IMR-90 (cell line): ENCODE measurements around the gene CD9. TPM values are rescaled to one million over a fixed set of nuclear protein-coding genes. Genes with fewer than 3 reads are reported as not detected.
A peak's percentile ranks its signal among the peaks of the same experiment; 100 is the strongest.

Experiments
- ATAC-seq: fragments of 200-7000 bp; cut with Tn5 transposase; 2 replicates; pipeline ENCODE4 v1.9.1; 2020; ENCODE audit warnings: low read depth, mild to moderate bottlenecking, moderate library complexity
- BruUV-seq: library from RNA; stranded (reverse); fragments of 400-500 nt; replicated peaks from 2 replicates; lab custom pipeline; 2021; lab: Mats Ljungman, UMichigan
- CTCF ChIA-PET: fragments of 300-600 bp; formaldehyde crosslinking; extraction: SDS; loops from one replicate; lab custom pipeline; 2021; ENCODE audit warnings: antibody characterized with exemption; lab: Yijun Ruan, JAX
- POLR2A ChIA-PET: fragments of 300-600 bp; sonication (Branson Sonifier 250); formaldehyde crosslinking; loops from one replicate; lab custom pipeline; 2022; ENCODE audit warnings: antibody characterized with exemption; ENCODE audit not compliant: unreplicated experiment; lab: Charles Lee
- DNase-seq: peaks from one replicate; pipeline ENCODE4 v3.0.0; 2013
- H2AFZ ChIP-seq: replicated peaks from 2 replicates; pipeline ENCODE3; 2013; ENCODE audit warnings: low read length, mild to moderate bottlenecking; ENCODE audit not compliant: poor library complexity
- H2AK5ac ChIP-seq: 2 replicates; pipeline ENCODE4 v1.6.1; 2013; ENCODE audit warnings: low read depth, low read length, inconsistent platforms
- H2AK9ac ChIP-seq: replicated peaks from 2 replicates; pipeline ENCODE3; 2013; ENCODE audit warnings: mild to moderate bottlenecking, low read depth, low read length, moderate library complexity; ENCODE audit not compliant: poor library complexity
- H2BK120ac ChIP-seq: 2 replicates; pipeline ENCODE4 v1.6.1; 2013; ENCODE audit warnings: low read depth, low read length, inconsistent platforms
- H2BK15ac ChIP-seq: 3 replicates; pipeline ENCODE4 v1.6.1; 2013; ENCODE audit warnings: low read depth, low read length, inconsistent platforms
- H2BK20ac ChIP-seq: 2 replicates; pipeline ENCODE4 v1.6.1; 2013; ENCODE audit warnings: low read depth, mild to moderate bottlenecking, inconsistent platforms, low read length, moderate library complexity
- H2BK5ac ChIP-seq: 2 replicates; pipeline ENCODE4 v1.6.1; 2013; ENCODE audit warnings: mild to moderate bottlenecking, low read depth, low read length, inconsistent platforms; ENCODE audit not compliant: poor library complexity, severe bottlenecking
- H3K14ac ChIP-seq: replicated peaks from 2 replicates; pipeline ENCODE4 v1.6.1; 2013; ENCODE audit warnings: low read depth, low read length, inconsistent platforms
- H3K18ac ChIP-seq: 2 replicates; pipeline ENCODE4 v1.6.1; 2013; ENCODE audit warnings: low read depth, low read length, control low read depth
- H3K23ac ChIP-seq: 2 replicates; pipeline ENCODE4 v1.6.1; 2013; ENCODE audit warnings: low read depth, low read length, inconsistent platforms
- H3K27ac ChIP-seq: 2 replicates; pipeline ENCODE4 v1.5.1; 2013; ENCODE audit warnings: mild to moderate bottlenecking, control low read depth, low read length; ENCODE audit not compliant: insufficient read depth
- H3K27me3 ChIP-seq: 2 replicates; pipeline ENCODE4 v1.6.1; 2013; ENCODE audit warnings: low read length; ENCODE audit not compliant: control insufficient read depth, insufficient read depth
- H3K36me3 ChIP-seq: 2 replicates; pipeline ENCODE4 v1.6.1; 2013; ENCODE audit warnings: low read length, mixed read lengths; ENCODE audit not compliant: control insufficient read depth, insufficient read depth
- H3K4ac ChIP-seq: 2 replicates; pipeline ENCODE4 v1.6.1; 2013; ENCODE audit warnings: low read depth, low read length, inconsistent platforms
- H3K4me1 ChIP-seq: 2 replicates; pipeline ENCODE4 v1.6.1; 2013; ENCODE audit warnings: low read length, mixed read lengths; ENCODE audit not compliant: control insufficient read depth, insufficient read depth
- H3K4me2 ChIP-seq: 2 replicates; pipeline ENCODE4 v1.6.1; 2013; ENCODE audit warnings: low read depth, mild to moderate bottlenecking, control low read depth, low read length, moderate library complexity
- H3K4me3 ChIP-seq: 2 replicates; pipeline ENCODE4 v1.5.1; 2013; ENCODE audit warnings: low read depth, mild to moderate bottlenecking, control low read depth, low read length, moderate library complexity; ENCODE audit not compliant: insufficient read depth
- H3K56ac ChIP-seq: 2 replicates; pipeline ENCODE4 v1.6.1; 2013; ENCODE audit warnings: low read length, inconsistent platforms; ENCODE audit not compliant: insufficient read depth; ENCODE audit errors: extremely low read depth
- H3K79me1 ChIP-seq, 2 experiments: 2 replicates each; pipeline ENCODE4 v1.6.1; 2013; ENCODE audit warnings: low read length in 2 of 2, inconsistent platforms in 1 of 2, low read depth in 1 of 2
- H3K9ac ChIP-seq: 2 replicates; pipeline ENCODE4 v1.6.1; 2013; ENCODE audit warnings: low read depth, low read length, control low read depth
- H3K9me1 ChIP-seq: 2 replicates; pipeline ENCODE4 v1.6.1; 2013; ENCODE audit warnings: low read length, inconsistent platforms; ENCODE audit not compliant: insufficient read depth
- H3K9me3 ChIP-seq: 2 replicates; pipeline ENCODE4 v1.6.1; 2013; ENCODE audit warnings: low read length; ENCODE audit not compliant: control insufficient read depth, insufficient read depth
- H4K20me1 ChIP-seq: 2 replicates; pipeline ENCODE4 v1.6.1; 2013; ENCODE audit warnings: low read length, inconsistent platforms; ENCODE audit not compliant: insufficient read depth
- H4K5ac ChIP-seq: 2 replicates; pipeline ENCODE4 v1.6.1; 2013; ENCODE audit warnings: mild to moderate bottlenecking, low read depth, low read length, control low read depth
- H4K8ac ChIP-seq, 2 experiments: 2 replicates each; pipeline ENCODE4 v1.6.1; 2013; ENCODE audit warnings: low read depth in 2 of 2, low read length in 2 of 2, control low read depth in 1 of 2, inconsistent platforms in 1 of 2
- H4K91ac ChIP-seq: 2 replicates; pipeline ENCODE4 v1.6.1; 2013; ENCODE audit warnings: low read depth, low read length, inconsistent platforms; ENCODE audit not compliant: insufficient read depth
- BHLHE40 ChIP-seq: fragments of 150-350 bp; IDR thresholded peaks from 2 replicates; pipeline ENCODE4 v1.6.1; 2016; ENCODE audit warnings: mild to moderate bottlenecking, low read depth, low read length
- CEBPB ChIP-seq: IDR thresholded peaks from 2 replicates; pipeline ENCODE4 v1.6.1; 2012; ENCODE audit warnings: low read depth, low read length, improper control_type of control experiment
- CHD1 ChIP-seq: IDR thresholded peaks from 2 replicates; pipeline ENCODE4 v1.6.1; 2012; ENCODE audit warnings: low read depth, low read length, improper control_type of control experiment
- MAZ ChIP-seq: IDR thresholded peaks from 2 replicates; pipeline ENCODE4 v1.6.1; 2012; ENCODE audit warnings: low read depth, mild to moderate bottlenecking, low read length, improper control_type of control experiment, moderate library complexity, borderline replicate concordance
- MXI1 ChIP-seq: IDR thresholded peaks from 2 replicates; pipeline ENCODE4 v1.6.1; 2012; ENCODE audit warnings: low read depth, mild to moderate bottlenecking, low read length, moderate library complexity, borderline replicate concordance
- NFE2L2 ChIP-seq: fragments of 150-350 bp; IDR thresholded peaks from 2 replicates; pipeline ENCODE4 v1.6.1; 2016; ENCODE audit warnings: low read depth, mild to moderate bottlenecking, low read length
- RAD21 ChIP-seq: IDR thresholded peaks from 2 replicates; pipeline ENCODE4 v1.6.1; 2012; ENCODE audit warnings: low read length, improper control_type of control experiment
- RCOR1 ChIP-seq: IDR thresholded peaks from 2 replicates; pipeline ENCODE4 v1.6.1; 2012; ENCODE audit warnings: mild to moderate bottlenecking, low read length, improper control_type of control experiment; ENCODE audit not compliant: insufficient replicate concordance
- RFX5 ChIP-seq: IDR thresholded peaks from 2 replicates; pipeline ENCODE4 v1.8.0; 2012; ENCODE audit warnings: low read depth, mild to moderate bottlenecking, low read length, moderate library complexity
- SMC3 ChIP-seq: fragments of 150-350 bp; IDR thresholded peaks from 2 replicates; pipeline ENCODE4 v1.6.1; 2016; ENCODE audit warnings: low read depth, mild to moderate bottlenecking, antibody characterized with exemption, low read length, moderate library complexity
- WGBS, 2 experiments: methylation state at CpG; one replicate each; pipeline versions ENCODE4 v1.1.5 to v1.1.7; 2013; ENCODE audit warnings: missing lambda C conversion rate in 2 of 2; ENCODE audit not compliant: insufficient read length in 1 of 2; ENCODE audit errors: extremely low coverage in 2 of 2; 5-methylcytosine and 5-hydroxymethylcytosine counted together
- dilution Hi-C: fragments of 300-500 bp; cut with HindIII; formaldehyde crosslinking; loops from one replicate; pipeline ENCODE4 v1.14.3; 2018; ENCODE audit warnings: low sequenced_read_pairs; ENCODE audit not compliant: unreplicated experiment
- in situ Hi-C: fragments of 300-500 bp; cut with MboI; formaldehyde crosslinking; loops from 3 replicates; pipeline ENCODE4 v1.14.3; 2019; ENCODE audit warnings: low sequenced_read_pairs, inconsistent platforms, mixed read lengths
- intact Hi-C: fragments of 100-400 bp; cut with micrococcal nuclease; formaldehyde crosslinking; loops from 2 replicates; pipeline ENCODE4 v1.10.0; 2022
- polyA plus RNA-seq, 3 experiments: library from polyadenylated mRNA; depleted of rRNA; stranded (reverse); fragments of >200 nt; gene quantifications; 2 replicates each; pipeline ENCODE4 v1.2.3, GENCODE V29; 2012; ENCODE audit warnings: low replicate concordance in 1 of 3
- total RNA-seq: library from RNA; depleted of rRNA; stranded (reverse); fragments of >200 nt; gene quantifications from 2 replicates; pipeline ENCODE4 v1.2.3, GENCODE V29; 2012

Gene CD9
- total and polyA plus RNA-seq, 2 of the 4 experiments (the other 2 are of a cell fraction), result 48.8 to 70.9 TPM

- dilution Hi-C loops, result no loop called here
- no peak for ATAC-seq
- no peaks in the 10 kb centered on the region for H3K9me3 ChIP-seq
- no peak overlapping the region for H3K4ac ChIP-seq
- no peak for TF ChIP-seq NFE2L2
- TF ChIP-seq BHLHE40, result no peak
- no peak for TF ChIP-seq SMC3
- no peak for TF ChIP-seq RFX5
- no peak for TF ChIP-seq CEBPB
- TF ChIP-seq MXI1, result no peak
- TF ChIP-seq RAD21, result no peak
- TF ChIP-seq RCOR1, result no peak
- no peak for TF ChIP-seq MAZ
- TF ChIP-seq CHD1, result no peak
- no peak overlapping the region for H3K27ac ChIP-seq
- H2AK9ac ChIP-seq, result no peak overlapping the region
- no peak overlapping the region for H3K23ac ChIP-seq
- H3K4me3 ChIP-seq, result no peak overlapping the region
- DNase-seq, result no peak
- peak overlapping the region; percentile 63 for H2AFZ ChIP-seq
- H4K5ac ChIP-seq, result no peak overlapping the region
- no peak overlapping the region for H3K4me2 ChIP-seq
- no peak overlapping the region for H3K9ac ChIP-seq
- in situ Hi-C loops, result no loop called here
- no peaks in the 10 kb centered on the region for H3K79me1 ChIP-seq
- no peak overlapping the region for H2BK5ac ChIP-seq
- no peaks in the 10 kb centered on the region for H3K27me3 ChIP-seq
- H3K56ac ChIP-seq, result no peak overlapping the region
- H2AK5ac ChIP-seq, result peak overlapping the region; percentile 39; the same call in 1 of the 2 replicates
- H3K9me1 ChIP-seq, result peaks cover 6% of the 10 kb centered on the region
- no peaks in the 10 kb centered on the region for H3K36me3 ChIP-seq
- H3K18ac ChIP-seq, result no peak overlapping the region
- WGBS, 2 experiments, result 88% methylated on average over 13 of the region's 15 CpGs; no CpG with 5 or more reads in 1 of the 2 experiments
- H2BK15ac ChIP-seq, result peak overlapping the region; percentile 83; the same call in 1 of the 3 replicates
- no peaks in the 10 kb centered on the region for H4K20me1 ChIP-seq
- no peak overlapping the region for H2BK20ac ChIP-seq
- BruUV-seq, result no TSS peak
- intact Hi-C loops, result no loop called here
- peaks cover 10% of the 10 kb centered on the region for H3K4me1 ChIP-seq
- ChIA-PET CTCF (interaction anchor here (0.6 to 0.7 kb wide), 3 partner anchors 22 to 87 kb away, joined by 3 read pairs; no protein-coding TSS in a partner anchor), POLR2A (no interaction called here)
- peak overlapping the region; percentile 26; the same call in 1 of the 2 replicates for H4K91ac ChIP-seq
- no peak overlapping the region for H2BK120ac ChIP-seq
- no peak overlapping the region; the same call in 1 of the 2 replicates for H3K14ac ChIP-seq
- no peak overlapping the region for H4K8ac ChIP-seq
These were observed 45.3 kb upstream of the CD9 start for GRCh38 chr12:6154730-6155459.
